GM18868 (cell line): Measurements from ENCODE around the gene NPC2.

Experiments
- ATAC-seq: cut with Tn5 transposase; IDR thresholded peaks from one replicate; pipeline ENCODE4 v1.9.1; 2021; ENCODE audit warnings: mild to moderate bottlenecking, moderate library complexity; ENCODE audit not compliant: unreplicated experiment

The NPC2 gene

DNA sequence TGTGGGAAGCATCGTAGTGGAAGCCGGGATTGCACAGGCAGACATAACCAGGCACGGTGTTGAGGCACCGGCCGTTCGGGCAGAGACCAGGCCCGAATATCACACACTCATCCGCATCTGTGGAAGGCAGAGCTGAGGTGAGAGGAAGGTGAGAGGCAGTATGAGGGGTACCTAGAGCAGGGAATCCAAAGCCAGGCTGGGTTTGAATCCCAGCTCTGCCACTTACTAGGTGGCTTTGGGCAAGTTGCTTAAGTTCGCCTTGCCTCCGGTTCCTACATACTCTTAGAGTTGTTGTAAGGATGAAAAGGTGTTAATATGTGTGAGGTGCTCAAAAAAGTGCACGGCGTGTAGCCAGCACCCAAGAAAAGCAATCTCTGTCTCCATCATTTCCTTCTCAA is 10.8 kb upstream of the NPC2 start:
- ATAC-seq = no peak

DNA sequence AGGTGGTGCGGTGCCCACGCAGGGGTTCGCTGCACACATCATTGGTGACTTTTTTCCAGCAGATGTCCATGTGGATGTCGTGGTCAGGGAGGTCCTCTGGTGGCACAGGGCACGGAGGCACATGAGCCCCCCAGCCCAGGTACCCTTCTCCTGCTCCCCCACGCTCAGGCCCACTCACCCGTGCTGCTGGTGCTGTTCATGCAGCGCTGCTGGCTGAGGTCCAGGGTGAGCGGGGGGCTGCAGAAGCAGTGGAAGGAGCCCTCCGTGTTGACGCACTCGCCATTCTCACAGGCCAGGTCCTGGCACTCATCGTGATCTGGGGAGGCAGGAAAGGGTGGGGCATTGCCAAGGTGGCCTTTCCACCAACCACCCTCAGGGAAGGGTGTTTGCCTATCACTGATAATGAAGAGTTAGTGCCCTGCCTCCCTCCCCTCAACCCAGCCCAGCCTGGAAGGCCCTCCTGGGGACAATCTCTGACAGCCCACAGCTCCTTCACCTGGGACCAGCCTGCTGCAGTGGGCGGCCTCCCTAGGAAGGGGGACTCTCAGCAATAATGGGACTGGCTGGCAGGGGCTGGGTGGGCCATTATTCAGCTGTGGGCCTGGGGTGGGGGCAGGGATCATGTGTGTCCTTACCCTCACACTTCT is 10.3 kb upstream of the NPC2 start:
- no peak for ATAC-seq

DNA sequence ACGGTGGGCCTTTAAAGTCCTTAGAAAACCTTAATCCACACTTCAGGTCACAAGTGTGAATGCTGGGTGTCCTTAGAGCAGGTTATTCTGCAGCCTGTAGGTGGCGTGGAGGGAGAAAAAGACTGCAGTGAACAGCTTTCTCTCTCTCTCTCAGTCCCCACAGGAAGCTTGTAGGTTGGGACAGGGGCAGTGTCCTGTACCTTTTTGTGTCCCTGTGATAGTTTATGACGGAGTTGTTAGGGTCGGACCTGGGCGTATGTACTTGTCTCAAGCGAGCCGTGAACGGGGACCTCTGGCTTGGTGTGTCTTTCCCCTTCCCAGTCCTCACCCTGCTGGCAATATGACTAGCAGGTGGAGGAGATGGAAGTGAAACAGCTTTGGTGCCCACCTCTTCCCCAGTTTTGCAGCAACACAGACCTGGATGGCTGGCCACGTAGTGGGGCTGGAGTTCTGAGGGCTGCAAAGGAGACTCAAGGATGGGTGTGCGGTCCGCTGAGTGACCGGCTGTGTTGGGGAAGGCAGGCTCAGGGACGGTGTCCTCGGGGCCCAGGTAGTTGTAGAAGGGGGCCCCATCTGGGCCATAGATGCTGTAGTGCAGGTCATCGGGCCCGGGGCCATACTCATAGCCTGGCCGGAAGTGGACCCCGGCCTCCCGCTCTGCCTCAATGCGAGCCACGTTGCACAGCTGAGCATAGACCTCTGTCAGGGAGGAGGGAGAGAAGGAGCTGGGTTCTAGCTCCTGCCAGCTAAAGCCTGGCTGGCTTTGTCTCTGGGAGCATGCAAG is 9.3 kb upstream of the NPC2 start:
- ATAC-seq = no peak

DNA sequence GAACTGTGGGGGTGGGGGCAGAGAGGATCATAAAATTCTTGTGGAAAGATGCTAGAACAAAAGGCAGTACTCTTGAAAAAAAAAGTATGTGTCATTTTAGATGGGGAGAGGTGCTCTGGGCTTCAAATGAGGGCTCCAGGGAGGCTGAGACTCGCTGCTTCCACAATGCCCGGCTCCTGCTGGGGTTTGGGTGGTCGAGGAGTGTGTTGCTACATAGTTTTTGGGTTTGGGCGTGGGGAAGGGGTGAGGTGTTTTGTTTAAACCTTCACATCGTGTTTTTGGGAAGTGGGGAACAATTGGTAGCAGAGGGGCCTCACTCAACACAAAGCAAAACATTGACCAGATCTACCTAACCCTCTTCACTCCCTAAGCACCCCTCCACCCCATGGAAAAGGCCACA is 8.6 kb upstream of the NPC2 start:
- ATAC-seq = no peak

DNA sequence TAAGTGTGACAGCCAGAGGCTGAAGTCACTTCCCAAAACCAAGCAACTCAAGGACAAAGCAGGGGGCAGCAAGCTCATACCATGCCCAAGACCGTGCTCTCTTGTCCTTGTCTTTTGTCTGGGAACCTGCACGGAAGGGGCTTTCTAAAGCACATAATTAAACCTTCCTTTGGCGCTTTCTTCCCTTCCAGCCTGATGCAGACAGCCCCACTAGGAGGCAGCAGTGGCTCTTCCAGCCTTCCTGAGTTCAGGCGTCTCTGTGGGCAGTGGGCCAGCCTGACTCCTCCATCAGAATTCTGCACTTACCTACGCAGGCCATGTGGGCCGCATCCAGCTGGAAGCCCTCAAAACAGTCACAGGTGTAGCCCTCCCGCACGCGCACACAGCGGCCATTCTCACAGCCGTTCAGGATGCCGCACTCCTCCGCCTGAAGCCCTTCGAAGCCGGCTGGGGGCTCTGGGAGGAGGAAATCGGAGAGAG is 8.1 kb upstream of the NPC2 start:
- no peak for ATAC-seq

DNA sequence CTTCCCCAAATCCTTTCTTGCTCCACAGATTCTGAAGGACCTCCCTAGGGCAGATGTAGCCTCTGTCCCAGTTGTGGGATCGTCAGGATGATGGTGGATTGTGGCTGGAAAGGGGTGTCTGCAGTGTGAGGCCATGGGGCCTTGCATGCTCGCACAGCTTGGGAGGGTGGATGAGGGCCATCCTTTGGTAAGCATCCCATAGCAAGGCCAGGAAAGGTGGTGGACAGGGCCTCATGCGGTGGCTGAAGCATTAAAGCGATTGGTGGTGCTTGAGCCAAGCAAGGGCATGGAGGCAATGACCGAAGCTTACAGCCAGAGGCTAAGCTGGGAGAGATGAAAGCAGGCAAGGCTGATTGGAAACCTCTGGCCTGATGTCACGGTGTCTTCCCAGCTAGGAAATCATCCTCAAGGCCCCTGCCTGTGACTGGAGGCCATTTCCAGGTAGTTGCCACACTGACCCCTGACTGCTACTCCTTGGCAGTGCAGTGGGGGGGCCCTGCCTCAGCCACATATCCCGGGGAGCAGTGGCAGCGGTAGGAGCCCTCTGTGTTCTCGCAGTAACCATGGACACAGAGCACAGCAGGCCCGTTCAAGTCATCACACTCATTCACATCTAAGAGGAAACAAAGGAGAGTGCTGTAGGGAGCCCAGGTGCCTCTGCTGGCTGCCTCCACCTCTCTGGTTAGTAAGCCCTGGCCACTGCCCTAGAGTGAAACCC is 7.5 kb upstream of the NPC2 start:
- no peak for ATAC-seq

DNA sequence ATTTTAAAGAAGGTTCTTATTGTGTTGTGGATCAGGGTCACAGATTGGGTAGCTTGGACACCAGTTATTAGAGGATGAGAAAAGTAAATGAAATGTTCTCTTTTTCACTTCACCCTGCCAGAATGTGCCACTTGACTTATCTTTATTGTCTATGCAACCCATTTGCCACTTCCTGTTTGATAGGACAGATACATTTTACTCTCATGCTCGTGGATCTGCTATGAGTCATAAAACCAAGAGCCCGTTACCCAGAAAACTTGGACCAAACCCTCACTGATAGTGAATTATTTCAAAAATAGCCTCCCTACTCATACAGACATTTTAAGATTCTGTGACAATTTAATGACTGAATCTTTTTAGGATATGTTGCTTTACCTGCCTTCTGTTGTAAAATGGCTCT is 2.3 kb upstream of the NPC2 start:
- ATAC-seq = no peak

DNA sequence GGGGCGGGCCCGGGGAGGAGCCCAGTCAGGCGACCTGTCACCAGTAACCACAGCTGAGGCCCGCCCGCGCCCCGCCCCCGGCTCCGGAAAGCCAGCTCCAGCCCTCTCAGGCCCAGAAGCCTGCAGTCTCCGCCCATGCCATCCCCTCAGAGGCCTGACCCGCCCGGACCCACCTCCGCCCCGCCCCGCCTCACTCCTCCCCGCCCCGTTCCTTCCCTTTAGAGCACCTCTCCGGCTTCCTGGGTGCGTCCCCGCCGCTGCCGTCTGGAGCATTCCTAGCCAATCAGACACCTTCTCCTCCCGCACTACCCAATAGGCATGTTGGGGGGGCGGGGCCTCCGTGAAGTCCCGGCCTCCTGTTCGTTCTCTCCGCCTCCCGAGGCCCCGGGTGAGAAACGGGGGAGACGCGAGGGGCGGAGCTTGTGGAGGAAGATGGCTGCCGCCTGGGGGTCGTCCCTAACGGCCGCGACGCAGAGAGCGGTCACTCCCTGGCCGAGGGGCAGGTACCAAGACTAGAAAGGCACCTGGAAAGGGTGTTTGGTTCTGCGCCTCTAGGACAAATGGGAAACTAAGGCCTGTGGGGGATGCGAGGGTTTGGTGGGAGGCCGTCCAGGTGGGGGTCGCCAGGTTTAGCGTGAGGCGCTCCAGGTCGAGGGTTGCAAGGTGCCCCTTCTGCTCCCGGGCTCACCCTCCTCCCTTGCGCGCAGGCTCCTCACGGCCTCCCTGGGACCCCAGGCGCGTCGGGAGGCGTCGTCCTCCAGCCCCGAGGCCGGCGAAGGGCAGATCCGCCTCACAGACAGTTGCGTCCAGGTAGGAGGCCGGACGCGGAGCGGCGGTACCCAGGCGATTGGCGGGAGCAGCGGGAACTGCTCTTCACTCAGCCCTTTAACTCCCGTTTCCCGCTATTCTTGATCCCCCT is 497 bp upstream of the NPC2 start, which contains the start of gene ISCA2:
Gene ISCA2 (plus strand): TSS at position 423 of the 919 bp plus-strand sequence. CDS start 10 bp downstream, at position 433.
- ATAC-seq = peak; percentile 82

DNA sequence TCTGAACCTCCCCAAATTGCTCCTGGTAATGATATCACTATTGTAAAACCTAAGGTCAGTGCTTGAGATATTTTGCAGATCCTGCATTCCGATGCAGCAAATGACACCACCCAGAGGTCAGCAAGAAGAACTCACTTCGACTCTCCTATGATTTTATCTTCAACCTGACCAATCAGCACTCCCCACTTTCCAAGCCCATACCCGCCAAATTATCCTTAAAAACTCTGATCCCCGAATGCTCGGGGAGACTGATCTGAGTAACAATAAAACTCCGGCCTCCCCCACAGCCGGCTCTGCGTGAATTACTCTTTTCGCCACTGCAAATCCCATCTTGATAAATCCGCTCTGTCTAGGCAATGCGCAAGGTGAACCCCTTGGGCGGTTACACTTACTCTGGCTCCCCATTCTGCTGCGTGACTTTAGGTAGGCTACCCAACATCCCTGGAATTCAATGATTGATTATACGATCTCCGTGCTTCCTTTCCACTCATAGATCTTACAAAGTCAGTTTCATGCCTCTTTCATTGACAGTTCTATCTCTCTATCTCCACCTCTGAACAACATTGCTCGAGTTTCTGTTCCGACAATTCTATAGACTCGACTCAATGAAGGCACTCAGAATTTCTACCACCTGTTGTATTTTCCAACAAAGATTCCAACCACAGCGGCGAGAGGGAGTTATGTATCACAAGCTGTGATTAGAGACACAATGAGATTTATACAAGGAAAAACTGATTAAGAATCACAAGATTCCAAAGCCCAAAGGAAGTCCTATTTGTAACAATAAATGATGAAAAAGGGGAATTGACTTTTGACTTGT is 939 bp downstream of the NPC2 start:
- ATAC-seq = no peak

DNA sequence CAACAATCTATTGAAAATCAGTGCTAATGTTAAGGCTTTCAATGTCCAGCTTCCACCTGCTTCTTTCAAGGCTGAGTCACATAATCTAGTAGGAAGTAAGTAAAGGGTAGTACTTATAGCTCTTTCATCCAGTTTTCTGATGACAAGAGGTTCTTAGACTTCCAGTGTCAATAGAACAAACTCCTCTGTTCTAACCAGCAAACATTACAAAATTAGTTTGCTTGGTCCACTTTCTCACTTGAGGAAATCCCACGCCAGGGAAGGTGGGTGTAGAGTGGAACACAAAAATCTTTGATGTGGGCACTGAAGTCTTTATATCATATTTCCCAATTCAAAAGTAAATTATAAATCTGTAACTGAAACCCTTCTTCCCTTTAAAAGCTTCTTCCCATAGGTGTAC is 2.6 kb downstream of the NPC2 start:
- ATAC-seq = no peak

DNA sequence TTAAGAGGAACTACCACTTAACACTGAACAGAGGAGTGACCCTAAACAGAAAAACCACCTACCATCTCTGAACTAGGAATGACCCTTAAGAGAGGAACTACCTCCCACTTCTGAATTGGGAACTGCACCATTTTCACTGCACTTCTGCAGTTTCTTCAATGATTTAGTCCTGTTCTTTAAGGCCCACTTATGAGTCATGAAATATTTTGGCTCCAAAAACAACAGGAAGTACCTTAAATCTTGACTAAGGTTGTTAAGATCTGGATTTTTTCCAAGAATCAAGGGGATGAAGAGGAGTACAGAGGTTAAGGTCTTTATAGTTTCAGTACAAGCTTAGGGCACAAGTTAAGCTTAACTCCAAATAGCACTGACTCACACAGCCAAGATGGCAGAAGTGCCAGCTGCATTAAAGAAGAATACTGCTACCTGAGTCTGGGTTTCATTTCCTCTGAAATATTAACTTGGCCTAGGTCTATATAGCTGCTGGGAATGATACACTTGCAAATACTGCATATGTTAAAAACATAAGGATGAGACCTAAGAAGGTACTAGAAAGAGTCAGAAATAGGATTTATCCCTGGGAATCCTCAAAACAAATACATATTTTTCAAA is 4.2 kb downstream of the NPC2 start:
- no peak for ATAC-seq

DNA sequence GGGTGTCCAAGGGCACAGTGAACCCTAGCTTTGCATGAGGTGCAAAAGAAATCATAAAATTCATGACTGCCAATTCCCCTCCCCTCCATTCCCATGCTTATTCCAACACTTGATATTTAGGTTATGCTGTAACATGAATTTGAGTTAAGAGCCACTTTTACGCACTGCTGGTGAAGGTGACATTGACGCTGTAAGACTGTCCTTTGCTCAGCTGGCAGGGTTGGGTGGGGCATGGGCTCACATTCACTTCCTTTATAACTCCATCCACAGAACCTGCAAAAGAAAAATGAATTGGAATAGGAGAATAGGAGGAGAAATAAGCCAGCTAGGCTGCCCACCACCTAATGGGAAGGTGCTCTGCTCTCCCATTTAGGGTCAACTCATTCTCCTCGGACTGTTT is 6.9 kb downstream of the NPC2 start:
- no peak for ATAC-seq

DNA sequence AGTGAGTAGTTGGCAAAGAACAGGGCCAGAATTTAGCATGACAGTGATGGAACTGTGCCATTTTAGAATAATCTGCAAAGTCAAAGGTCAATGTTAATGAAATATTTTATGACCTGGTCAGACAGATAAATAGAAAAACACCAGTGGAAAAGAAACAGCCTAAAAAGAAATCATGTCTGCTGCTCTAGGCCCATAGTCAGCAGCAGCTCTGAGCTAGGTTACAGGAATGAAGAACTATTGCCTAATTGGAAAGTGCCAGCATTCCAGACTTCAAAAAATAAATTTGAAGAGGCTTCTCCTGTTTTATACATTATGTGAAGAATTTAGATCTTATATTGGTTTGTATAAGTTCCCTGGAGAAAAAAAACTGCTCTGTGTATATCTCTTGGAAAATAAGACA is 9.8 kb downstream of the NPC2 start:
- no peak for ATAC-seq

DNA sequence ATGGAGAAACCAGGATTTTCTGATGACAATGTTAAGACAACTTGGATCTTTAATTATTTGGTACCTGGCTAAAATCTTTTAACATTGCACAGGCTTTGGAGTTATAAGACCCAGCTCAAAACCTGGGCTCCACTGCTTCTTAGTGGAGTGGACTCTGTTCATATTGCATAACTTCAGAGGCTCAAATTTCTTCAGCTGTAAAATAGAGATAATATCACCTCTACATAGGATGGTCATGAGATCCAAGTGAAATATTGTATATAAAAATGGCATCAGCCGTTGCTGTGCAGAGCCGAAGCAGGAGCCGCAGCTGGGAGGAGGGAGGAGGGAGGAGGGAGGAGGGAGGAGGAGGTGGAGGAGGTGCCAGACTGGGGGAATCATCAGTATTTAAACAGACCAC is 10.5 kb downstream of the NPC2 start:
- no peak for ATAC-seq

DNA sequence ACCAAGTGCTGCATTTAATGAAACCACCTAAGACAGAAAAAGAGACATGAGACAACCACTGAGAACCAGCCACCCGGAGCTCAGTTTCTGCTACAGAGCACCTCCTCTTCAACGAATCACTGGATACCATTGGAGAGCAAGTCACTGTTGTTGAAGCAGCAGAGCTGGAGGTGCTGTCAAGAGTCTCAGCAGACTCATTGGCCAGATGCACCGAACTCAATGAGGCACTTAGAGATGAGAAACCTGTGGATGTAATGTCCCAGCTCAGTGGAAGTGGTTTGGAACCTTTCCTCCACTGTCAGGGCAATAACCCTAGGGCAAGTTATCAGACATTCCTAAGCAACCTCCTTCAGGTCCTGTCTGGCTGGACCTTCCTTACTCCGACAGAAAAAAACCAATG is 13.1 kb downstream of the NPC2 start:
- no peak for ATAC-seq

DNA sequence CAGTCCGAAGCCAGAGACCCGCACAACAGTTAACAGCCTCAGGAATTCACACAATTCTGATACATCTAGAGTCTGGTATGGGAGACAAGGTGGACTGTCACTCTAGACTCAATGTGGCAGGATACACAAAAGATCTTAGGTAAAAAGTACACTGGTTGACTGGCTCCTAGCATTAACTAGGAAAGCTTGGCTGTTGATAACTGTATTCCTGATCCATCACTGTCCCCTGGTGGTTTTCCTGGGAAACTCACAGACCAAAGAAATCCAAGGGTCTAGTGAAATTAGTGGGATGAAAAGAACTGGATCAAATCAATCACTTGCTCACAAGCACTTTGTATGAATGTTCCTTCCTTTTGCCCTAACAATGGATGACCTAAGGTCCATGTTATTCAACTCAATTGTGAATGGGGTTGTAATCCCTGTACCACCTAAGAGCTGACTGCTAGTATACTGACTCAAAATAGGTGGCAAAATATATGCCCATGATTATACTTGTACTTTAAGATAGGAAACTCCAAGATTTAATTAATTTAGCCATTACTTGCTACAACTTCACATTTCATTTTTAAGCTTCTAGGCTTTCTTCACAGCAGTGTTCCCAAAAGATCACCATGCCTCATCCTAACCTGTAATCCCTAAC is 14.0 kb downstream of the NPC2 start:
- no peak for ATAC-seq

DNA sequence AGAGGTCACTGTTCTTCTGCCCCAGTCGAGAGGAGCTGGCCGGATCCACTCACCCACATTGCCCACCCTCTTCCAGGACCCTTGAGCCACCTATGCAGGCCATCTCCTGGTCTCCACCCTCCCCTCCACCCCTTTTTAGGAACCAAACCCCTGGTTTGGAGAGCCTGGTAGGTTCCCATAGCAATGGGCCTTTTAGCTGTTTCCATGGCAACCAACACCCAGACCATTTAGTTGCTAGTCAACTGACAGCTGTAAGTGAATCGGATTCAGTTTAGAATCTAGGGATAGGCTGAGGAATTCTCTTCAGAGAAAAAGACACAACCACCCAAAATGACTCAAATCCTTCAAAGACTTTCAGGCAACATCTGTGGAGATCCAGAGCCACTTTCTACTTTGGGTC is 16.5 kb downstream of the NPC2 start:
- ATAC-seq = no peak

DNA sequence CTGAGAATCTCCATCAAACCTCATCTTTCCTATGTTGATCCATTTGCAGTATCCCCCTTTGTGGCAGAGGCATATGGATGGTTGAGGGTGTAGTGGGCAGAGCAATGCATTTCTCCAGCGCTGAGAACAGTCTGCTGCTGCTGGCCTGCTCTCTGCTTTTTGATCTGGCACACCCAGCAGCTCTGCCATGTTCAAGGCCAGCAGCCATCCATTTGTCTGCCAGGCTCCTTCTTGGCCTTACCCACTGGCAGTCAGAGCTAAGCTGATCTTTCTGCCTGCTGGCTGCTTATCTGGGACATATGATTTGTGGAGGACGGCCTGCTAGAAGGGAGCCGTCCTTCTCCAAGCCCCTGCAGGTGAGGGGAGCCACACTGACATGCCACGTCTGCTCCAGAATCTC is 17.0 kb downstream of the NPC2 start:
- ATAC-seq = no peak

DNA sequence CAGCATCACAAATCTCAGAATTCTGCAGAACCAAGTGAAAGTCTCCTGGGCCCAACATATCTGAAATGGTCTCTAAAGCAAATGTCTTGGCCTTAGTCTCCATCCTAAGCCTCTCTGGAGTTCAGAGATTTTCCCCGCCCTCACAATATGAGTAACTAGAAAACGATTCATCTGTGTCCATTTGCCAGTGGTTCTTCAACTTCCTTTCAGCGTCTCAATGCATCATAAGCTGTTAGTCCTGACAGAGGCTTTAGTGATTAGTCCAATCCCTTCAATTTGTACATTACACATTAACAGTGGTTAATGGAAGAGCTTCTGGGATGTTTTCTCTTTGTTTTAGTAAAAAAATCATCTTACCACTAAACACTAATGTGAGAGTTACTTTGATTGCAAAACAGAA is 17.4 kb downstream of the NPC2 start:
- ATAC-seq = no peak
